Measurements from ENCODE around the gene FGF2.

Gene FGF2

DNA sequence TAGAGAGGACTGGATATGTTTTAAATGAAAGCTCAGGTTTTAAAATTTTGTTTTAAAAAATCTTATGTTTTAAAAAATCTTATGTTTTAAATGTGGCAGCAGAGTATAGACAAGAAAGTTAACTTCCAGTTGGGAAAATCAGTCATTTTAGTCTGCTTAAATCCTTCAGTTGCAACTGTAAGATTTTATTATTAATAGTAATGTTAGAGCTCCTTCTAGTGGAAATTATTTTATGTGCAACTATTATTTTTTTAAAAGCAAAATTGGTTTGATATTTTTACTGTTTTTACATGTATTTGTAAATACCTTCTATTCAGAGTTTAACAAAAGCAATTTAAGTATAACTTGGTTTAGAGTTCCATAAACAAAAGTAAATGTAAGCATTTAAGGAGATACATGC lies 104.2 kb downstream of the FGF2 start:
- DNase-seq (ENCODE audit: low spot score), result no peak

DNA sequence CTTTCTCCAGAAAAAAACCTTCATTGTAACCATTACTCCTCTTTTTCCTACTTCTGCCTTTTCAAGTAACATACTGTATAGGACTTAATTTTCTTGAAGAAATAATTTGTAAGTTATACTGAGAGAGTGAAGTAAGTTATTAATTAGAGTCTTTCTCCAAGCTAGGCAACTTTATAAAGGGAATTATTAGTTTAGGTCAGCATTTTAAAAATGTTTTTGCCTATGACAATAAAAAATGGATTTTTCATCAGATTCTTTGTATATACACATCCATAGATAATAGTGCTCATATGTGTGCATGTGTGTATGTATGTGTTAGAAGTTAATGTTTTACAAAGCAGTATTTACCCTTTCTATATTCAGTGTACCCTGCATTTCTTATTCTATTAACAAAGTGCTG lies 106.1 kb downstream of the FGF2 start:
- DNase-seq (ENCODE audit: low spot score), result no peak

DNA sequence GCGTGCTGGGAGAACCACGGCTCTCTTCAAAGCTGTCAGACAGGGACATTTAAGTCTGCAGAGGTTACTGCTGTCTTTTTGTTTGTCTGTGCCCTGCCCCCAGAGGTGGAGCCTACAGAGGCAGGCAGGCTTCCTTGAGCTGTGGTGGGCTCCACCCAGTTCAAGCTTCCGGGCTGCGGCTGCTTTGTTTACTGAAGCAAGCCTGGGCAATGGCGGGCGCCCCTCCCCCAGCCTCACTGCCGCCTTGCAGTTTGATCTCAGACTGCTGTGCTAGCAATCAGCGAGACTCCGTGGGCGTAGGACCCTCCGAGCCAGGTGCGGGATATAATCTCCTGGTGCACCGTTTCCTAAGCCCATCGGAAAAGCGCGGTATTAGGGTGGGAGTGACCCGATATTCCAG lies 118.5 kb downstream of the FGF2 start:
- DNase-seq (ENCODE audit: low spot score), result peak; percentile 49

DNA sequence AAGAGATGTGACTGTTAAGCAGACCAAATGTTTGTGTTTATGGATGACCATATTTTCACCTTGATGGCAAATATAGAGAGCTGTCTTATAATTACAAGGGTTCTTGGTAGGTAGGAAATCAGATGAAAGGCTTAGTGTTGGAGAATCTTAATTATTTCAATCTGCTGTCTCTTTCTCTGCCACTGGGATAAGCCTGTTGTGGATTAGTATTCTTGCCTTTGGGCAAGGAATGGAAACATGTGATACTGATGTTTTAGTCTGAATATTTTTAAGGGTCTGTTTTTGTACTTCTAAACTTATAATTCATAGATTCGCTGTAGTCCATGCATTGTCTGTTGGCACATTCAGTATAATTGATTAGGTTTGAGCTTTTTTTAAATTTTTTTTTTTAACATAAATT lies 119.5 kb downstream of the FGF2 start:
- DNase-seq (ENCODE audit: low spot score), result no peak
